Endothelial cell of hepatic sinusoid (primary cell): ENCODE data around the gene AKAP13.
"Not testable (repeated sequence)": the region's sequence is repeated elsewhere in the genome, so short reads cannot be mapped to it uniquely, and the experiment has no call there.

Source experiments
- in situ Hi-C: cut with HindIII; loops from 2 replicates; pipeline ENCODE4 v1.10.0; 2017; ENCODE audit warnings: low sequenced_read_pairs

AKAP13 gene

DNA sequence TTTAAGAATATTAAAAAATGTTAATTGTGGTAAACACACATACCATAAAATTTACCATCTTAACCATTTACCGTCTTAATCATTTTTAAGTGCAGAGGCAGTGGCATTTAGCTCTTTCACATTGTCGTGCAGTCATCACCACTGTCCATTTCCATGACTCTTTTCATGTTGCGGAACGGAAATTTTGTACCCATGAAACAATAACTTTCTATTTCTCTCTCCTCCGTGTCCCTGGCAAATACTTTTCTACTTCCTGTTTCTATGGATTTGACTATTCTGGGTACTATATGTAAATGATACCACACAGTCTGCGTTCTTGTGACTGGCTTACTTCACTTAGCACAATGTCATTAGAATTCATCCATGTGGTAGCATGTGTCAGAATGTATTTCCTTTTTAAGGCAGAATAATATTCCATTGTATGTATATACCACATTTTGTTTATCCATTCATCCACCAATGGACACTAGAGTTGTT is 27.9 kb downstream of the AKAP13 start:
- in situ Hi-C loops, result no loop called here

DNA sequence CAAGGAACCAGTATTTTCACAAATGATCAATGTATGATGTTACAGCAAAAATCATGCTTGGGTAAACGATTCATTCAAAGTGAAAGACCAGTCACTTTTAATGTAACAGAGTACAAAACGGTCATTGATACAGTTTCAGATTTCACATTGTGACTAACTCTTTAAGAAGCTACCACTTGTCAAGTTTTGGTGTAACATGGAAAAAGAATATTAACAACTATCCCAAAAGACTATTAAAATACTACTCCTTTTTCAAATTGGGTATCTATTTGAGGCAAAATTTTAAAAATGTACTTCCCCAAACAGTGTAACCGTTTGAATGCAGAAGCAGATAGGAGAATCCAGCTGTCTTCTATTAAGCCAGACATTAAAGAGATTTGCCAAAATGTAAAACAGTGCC is 31.7 kb downstream of the AKAP13 start:
- in situ Hi-C loops, result loop anchor here (5.0 kb wide), 1 partner anchor 35 kb away; no protein-coding TSS in a partner anchor

DNA sequence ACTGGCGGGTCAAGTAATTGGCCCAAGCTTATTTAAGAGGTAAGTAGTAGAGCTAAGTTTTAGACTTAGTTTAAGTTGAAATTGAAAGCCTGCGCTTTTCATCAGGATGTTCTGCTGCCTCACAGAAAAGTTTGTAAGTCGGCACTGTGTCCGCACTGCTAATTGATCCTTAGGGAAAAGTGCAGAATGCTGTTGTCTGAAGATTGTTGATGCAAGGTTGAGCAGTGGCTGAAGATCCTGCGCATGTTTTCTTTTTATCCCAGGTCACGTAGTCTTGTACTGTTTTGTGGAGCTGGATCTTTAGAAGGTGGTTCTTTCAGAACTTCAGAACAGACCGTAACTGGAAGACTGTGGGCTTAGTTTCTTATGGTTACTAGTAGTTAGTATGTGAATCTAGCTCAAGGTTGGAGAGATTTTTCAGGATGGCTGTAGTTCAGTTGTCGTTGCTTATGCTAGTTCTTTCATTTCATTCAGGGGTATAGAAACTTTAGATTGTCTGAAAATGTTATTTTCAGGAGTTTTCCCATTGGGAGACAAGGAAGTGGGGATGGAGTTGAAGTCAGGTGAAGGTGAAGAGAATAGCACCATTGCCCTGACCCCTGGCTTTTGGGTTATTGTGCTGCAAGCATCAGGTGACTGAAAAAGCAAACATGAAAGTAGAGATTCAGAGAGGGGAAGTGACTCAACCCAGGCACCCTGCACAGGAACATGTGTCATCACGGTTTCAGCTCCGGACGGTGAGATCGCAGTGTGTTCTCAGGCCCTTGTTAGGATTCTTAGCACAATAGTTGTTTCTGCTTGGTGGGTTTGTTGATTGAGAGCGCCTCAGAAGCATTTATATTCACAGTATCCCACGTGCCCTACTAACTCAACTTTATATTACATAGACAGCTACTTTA is 32.8 kb downstream of the AKAP13 start:
- in situ Hi-C loops, result loop anchor here (5.0 kb wide), 1 partner anchor 34 kb away; no protein-coding TSS in a partner anchor

DNA sequence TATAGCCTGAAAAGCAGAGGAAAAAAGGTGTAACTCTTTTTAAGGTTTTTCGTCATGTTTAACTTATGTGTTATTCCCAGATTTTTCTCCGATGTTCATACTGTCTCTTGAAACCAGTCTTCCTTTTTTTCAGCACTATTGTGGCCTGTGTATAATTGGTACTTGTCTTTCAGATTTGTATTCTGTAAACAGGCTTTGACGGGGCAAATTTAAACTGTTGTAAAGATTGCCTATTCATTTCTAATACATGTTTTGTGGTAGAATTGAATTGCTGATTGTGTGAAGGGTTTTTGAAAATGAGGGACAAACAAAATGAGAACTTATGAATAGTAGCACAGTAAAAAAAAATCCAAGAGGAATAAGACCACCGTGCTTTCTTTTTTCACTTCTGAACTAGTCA is 33.6 kb downstream of the AKAP13 start:
- in situ Hi-C loops, result loop anchor here (5.0 kb wide), 1 partner anchor 33 kb away; no protein-coding TSS in a partner anchor

DNA sequence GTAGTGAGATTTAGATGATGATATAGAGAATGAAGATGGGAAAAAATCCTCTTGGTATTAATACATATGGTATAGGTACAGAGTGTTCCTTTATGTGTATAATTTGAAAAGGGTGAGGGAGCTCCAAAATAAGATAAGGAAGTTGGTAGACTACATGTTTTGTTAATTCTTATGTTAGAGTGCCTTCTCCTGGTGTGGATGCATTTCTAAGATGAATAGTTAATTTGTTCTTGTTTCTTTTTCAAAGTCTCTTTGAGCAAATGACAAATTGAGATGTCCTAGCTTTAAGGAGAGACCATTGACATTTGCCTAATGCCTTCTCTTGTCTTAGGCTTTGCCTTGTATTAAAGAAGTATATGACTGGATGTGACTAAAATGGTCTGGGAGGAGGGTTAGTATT is 34.1 kb downstream of the AKAP13 start:
- in situ Hi-C loops, result loop anchor here (5.0 kb wide), 1 partner anchor 33 kb away; no protein-coding TSS in a partner anchor

DNA sequence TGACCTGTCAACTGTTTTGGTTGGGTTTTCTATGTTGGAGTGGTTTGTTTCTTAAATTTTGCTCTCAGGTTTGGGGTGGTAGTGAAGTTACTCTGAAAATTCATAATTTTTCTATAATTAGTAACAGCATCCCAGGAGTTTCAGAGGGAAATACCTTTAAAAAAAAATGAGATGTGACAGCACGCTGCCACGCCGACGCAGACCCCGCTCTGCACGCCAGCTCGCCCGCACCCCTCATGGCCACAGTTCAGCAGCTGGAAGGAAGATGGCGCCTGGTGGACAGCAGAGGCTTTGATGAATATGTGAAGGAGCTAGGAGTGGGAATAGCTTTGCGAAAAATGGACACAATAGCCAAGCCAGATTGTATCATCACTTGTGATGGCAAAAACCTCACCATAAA is 34.6 kb downstream of the AKAP13 start:
- in situ Hi-C loops, result loop anchor here (5.0 kb wide), 2 partner anchors 32 to 78 kb away; no protein-coding TSS in a partner anchor

DNA sequence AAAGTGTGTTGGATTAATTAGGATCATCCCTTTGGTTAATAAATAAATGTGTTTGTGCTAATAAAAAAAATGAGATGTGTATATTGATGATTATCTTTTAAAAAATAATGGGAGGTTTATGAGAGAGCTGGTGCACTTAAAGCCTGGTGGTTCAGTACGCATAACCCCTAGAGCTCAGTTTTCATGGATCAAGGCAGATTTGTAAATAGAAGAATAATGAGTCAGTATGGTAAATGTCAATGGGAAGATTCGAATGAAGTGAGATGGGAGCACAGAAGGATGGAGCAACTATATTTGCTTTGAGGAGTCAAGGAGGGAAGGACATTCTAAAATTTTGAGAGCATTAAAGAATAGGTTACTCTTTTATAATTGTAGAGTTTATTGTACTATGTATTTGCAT is 35.4 kb downstream of the AKAP13 start:
- in situ Hi-C loops, result loop anchor here (5.0 kb wide), 1 partner anchor 78 kb away; no protein-coding TSS in a partner anchor

DNA sequence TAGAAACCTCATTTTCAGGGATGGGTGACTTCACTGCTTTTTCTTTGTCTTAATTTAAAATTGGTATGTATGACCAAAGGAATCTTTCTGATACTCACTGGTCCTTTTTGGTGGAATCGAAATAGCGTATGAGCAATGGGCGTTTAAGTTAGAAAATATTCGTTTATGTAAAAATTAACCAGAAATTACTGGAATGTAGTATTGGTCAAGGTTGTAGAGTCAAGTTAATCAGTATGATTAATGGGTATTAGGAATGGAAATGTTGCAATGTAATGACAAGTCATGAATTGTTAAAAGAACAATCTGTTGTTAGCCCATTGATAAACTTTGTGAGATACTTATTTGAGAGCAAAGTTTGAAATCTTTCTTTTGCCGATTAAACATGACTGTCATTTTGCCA is 36.9 kb downstream of the AKAP13 start:
- in situ Hi-C loops, result loop anchor here (5.0 kb wide), 1 partner anchor 80 kb away; no protein-coding TSS in a partner anchor

DNA sequence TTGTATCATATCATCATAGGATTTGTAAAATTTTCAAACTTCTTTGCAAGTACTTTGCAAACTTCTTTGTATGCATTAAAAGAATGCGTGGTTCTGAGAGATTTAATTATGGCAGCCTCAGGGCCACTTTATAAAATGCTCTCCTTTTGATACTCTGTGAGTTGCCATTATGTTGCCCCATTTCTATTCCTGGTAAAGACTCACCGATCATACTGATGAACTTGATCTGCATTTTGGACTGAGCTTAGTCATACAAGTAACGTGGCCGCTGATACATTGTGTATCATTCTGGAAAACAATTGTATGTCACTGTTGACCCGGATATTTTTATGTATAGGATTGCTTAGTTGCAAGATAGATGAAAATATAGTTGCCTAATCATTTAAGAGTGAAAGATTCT is 38.8 kb downstream of the AKAP13 start:
- in situ Hi-C loops, result loop anchor here (5.0 kb wide), 1 partner anchor 82 kb away; no protein-coding TSS in a partner anchor

DNA sequence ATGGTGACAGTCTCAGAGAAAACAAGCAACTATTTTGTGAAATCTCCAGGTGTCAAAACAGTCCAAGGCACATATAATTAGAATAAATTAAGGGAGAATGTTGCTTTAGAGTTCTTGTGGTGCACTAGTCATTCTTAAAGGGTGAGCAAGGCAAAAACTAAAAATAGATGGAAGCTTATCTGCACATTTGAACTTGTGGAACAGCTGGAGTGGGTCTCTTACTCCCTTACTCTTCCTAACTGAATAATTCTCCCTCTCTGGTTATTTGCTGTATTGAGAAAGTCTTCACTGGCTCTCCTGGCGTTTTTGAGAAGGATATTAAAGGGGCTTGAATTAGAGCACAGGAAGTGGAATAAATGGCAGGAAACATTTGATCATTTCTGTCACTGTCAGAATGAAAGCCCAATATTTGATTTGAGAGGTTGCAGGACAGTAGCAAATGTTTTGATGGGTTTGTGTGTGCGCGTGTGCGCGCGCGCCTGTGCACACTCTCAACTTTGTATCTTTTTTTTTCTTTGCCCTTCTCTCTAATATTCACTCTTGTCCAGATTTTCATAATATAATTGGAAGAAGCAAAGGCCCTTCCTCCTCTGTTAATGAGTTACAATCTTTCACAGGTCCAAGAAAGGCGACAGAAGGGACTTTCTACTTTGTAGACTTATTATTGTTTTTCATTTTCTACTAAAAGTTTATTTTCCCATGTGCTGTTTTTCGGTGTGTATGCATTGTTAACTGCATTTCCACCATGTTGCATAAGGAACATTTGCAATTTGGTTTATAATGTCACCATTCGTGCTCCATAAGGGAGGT is 40.9 kb downstream of the AKAP13 start:
- in situ Hi-C loops, result no loop called here

DNA sequence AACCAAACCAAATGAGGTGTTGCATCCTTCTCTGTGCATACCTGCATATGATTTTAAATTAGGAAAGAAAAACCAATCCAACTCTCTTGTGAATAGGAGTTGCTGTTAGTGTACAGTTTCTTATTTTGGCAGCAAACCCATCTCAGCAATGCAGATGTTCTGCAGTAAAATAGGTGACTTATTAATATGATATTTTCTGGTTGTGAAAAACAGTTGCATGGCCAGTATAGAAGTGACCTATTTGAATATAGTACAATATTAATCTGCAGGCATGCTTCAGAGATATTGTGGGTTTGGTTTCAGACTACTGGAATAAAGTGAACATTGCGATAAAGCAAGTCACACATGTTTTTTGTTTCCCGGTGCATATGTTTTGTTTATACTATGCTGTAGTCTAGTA is 42.2 kb downstream of the AKAP13 start:
- in situ Hi-C loops, result no loop called here

DNA sequence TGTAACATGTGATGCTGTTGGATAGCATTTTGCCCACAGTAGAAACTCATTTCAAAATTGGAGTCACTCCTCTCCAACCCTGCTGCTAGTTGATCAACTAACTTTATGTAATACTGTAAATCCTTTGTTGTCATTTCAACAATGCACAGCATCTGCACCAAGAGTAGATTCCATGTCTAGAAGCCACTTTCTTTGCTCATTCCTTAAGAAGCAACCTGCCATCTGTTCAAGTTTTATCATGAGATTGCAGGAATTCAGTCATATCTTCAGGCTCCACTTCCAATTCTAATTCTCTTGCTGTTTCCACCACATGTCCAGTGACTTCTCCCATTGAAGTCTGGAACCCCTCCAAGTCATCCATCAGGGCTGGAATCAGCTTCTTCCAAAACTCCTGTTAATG is 42.9 kb downstream of the AKAP13 start:
- in situ Hi-C loops, result no loop called here

DNA sequence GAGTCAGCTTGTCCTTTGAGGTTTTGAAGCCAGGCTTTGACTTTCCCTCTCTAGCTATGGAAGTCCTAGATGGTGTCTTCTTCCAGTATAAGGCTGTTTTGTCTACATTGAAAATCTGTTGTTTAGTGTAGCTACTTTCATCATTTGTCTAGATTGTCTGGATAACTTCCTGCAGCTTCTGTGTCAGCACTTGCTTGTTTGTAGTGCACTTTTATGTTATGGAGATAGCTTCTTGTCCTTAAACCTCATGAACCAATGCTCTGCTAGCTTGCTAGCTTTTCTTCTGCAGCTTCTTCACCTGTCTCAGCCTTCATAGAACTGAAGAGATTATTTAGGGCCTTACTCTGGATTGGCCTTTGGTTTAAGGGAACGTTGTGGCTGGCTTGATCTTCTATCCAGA is 43.8 kb downstream of the AKAP13 start:
- in situ Hi-C loops, result no loop called here

DNA sequence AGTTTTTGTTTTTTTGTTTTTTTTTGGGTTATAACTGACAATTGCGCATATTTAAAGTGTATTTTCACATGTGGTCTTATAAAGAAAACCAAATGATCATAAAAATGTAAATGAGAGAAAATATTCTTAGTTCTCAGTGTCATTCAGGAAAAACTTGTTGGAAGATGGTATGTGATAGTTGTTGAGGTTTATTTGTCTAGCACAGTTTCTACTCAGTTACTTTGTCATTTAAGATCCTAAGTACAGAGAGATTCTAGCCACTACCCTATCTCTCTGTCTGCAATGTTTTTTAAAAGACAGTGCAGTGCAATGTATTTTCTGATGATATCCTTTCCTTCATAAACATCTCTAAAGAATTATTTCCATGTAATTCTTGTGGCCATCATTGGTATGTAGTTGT is 46.1 kb downstream of the AKAP13 start:
- in situ Hi-C loops, result no loop called here

DNA sequence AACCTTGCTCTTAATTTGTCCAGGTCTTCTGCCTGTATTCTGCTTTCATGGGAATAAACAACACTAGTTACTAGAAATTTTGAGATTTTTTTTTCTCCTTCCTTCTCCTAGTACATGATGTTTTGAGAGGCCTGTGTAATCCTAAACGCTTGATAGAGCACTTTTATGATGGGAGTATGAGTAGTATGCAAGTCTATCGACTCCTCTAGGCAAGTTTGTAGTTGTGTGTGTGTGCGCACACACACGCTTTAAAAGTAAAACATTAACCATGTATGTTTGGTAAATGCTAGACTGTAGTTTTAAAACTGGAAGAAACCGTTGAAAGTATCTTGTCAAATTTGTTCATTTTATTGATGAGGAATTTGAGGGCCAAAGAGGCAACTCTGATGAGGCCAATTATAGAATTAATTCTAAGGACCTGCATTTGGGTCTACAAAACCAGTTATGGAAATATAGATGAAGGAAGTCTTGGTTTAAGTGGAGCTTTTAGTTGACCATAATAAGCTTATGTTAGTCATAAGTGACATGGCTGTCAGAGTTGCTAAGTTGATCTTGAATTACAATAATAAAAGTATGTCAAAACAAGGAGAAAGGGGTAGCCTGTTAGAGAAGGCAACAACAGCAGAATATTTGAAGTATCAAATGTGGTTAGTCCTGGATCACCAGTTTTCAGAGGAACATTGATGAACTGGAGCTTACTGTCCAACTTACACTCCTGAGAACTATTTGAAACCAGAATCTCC is 47.1 kb downstream of the AKAP13 start:
- in situ Hi-C loops, result no loop called here

DNA sequence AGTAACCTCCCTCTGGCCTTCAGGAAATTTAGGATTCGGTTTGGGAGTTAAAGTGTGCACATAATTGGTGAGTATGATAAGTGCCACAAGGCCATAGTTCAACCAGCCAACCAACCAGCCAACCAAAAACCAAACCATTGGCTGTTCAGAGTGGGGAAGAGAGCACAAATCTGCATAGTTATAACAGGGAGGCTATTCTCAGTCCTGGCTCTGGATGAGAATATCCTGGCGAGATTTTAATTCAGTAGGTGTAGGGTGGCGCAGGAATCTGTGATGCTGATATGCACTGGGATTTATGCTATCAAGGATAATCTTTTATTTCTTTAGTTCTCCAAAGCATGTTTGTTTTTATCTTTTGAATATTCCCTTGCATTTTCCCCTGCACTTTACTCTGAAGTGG is 49.1 kb downstream of the AKAP13 start:
- in situ Hi-C loops, result no loop called here

DNA sequence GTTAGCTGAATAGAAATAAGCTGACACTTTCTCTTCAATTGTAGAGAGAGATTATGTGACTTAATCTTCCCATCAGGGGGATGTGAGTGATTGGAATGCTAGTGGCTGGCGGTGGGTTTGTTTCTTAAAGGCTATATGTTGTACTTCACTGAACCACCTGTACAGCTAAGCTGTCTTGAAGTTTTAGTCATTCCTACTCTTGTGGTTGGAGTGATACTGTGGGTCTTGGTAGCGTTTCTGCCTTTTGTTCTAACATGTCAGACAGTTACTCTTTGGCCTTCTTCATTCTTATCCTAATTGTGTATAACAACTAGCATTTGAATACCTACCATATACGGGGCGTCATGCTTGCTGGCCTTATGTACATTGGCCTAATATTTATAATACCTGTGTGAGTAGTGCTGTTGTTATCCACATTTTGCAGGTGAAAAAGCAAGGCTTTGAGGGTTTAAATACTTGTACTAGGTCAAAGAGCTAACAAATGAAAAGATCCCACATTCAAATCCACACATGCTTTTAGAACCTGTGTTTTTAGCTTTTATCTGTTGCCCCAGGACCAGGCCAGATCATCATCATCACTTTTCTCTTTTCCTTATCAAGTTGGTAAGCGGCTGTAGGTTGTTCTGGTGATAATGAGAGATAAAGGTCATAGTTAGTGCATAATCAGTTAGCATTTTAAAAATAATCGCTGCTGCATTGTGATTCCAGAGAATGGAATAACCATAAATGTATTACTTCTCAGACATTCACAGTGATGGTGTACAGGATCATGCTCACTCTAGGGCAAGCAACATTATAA is 50.2 kb downstream of the AKAP13 start:
- in situ Hi-C loops, result no loop called here

DNA sequence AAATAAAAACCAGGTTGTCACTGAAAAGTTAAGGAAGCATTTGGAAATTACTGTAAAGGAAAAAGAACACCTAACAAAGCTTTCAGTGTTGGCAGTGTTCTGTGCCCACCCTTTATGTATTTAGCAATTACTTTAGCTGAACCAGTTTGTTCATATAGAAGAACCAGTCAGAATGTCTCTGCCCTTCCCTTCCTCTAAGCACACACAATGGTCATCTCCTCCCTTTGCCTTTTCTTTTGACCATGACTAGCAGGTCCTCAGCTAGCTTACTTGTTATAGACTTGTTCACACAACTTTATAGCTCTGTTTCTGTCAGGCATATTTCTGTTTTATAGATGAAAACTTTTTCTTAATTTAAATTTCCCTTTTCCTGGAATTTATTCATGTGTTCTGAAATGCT is 59.6 kb downstream of the AKAP13 start:
- in situ Hi-C loops, result no loop called here

DNA sequence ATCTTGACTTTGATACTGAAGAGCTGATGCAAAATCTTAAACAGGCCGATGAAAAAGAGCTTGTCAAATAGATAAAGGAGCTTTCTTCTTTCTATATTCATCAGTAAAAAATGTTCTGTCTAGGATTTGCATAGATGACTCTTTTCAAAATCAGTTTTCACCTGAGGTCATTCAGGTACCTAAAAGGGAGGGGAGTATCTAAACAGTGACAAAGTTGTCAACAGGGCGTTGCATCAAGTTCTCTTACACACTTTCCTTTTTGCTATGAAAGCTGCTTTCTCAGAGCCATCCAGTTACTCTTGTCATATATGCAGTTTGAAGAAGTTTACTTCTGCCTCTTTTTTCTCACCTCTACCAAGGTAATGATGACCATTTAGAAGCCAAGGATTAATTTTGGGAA is 60.0 kb downstream of the AKAP13 start:
- in situ Hi-C loops, result no loop called here

DNA sequence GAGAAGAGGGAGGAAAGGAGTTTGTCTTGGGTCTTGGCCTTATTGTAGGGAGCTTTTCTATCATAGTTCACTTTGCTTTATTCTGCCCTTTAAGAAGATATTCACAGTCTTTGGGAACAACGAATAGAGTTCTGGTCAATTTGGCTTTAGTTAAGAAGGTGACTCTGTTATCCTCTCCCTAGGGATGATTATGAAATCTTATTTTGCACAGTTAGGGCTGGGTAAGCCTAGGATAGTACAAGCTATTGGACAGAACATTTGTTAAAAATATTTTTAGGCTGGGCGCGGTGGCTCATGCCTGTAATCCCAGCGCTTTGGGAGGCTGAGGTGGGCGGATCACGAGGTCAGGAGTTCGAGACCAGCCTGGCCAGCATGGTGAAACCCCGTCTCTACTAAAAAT is 61.5 kb downstream of the AKAP13 start:
- in situ Hi-C loops, result not testable (repeated sequence)
